ENCODE measurements around the gene STAG1. TPM values are rescaled to one million over a fixed set of nuclear protein-coding genes. Genes with fewer than 3 reads are reported as not detected.

Gene STAG1
- total and polyA plus RNA-seq, 2 of the 13 experiments (the other 11 are each of a cell fraction or from before 2014, with no cell fraction given): 6.2 to 25.9 TPM

DNA sequence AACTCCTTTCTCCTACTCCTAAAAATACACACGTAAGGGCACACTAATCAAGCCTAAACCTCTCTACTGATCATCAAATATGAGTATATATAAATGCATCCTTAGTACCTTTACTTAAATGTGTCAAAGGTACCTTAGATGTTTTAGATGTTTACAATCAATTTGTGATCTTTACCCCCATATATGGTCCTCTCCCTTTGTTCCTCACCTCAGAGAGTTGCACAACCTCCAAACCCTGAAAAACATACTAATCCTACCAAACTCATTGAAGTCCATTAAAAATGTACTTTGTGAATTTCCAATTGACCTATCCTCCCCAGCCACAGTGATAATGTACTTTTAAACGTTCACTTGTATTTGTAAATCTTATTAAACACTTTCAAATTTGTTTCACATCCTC is 249.1 kb downstream of the STAG1 start (continued):
- TF ChIP-seq ZNF83 (CRISPR knock-in tag; IDR thresholded peaks at IDR 0.05; ENCODE audit: borderline replicate concordance) (no peak), KAT2B (IDR thresholded peaks at IDR 0.05; ENCODE audit: borderline replicate concordance, low read depth, low read length) (no peak), ZNF709 (CRISPR knock-in tag; IDR thresholded peaks at IDR 0.05) (no peak), ATF7-NPFF (CRISPR knock-in tag; IDR thresholded peaks at IDR 0.05; ENCODE audit: low read depth) (no peak), HNF4A (CRISPR knock-in tag; IDR thresholded peaks at IDR 0.05) (peak; percentile 57; the same call in 1 of the 2 replicates), NR2C2 (CRISPR knock-in tag; IDR thresholded peaks at IDR 0.05; ENCODE audit: borderline replicate concordance) (no peak), PRDM10 (CRISPR knock-in tag; IDR thresholded peaks at IDR 0.05; ENCODE audit: low read depth) (no peak), EZH2 (conservative IDR thresholded peaks at IDR 0.05; ENCODE audit: low read depth, low read length) (no peak), ZNF563 (CRISPR knock-in tag; IDR thresholded peaks at IDR 0.05) (no peak), KDM3A (CRISPR knock-in tag; IDR thresholded peaks at IDR 0.05; ENCODE audit: low read depth) (no peak), ZNF33B (CRISPR knock-in tag; IDR thresholded peaks at IDR 0.05) (no peak), ZKSCAN1 (IDR thresholded peaks at IDR 0.05; ENCODE audit: low read length) (no peak), ZNF343 (CRISPR knock-in tag; IDR thresholded peaks at IDR 0.05) (no peak), EHMT2 (IDR thresholded peaks at IDR 0.05; ENCODE audit: borderline replicate concordance, low read depth, low read length) (no peak), ZNF451 (CRISPR knock-in tag; IDR thresholded peaks at IDR 0.05) (no peak), NFE2 (CRISPR knock-in tag; IDR thresholded peaks at IDR 0.05) (no peak), NFKBIZ (CRISPR knock-in tag; IDR thresholded peaks at IDR 0.05) (no peak), ZNF567 (CRISPR knock-in tag; IDR thresholded peaks at IDR 0.05; ENCODE audit: borderline replicate concordance) (no peak), CEBPB (IDR thresholded peaks at IDR 0.05; ENCODE audit: borderline replicate concordance, low read depth, low read length) (peak; percentile 85), HNF4G (IDR thresholded peaks at IDR 0.05; ENCODE audit: borderline replicate concordance, low read depth, low read length) (no peak), HNF4G (CRISPR knock-in tag; IDR thresholded peaks at IDR 0.05; ENCODE audit: borderline replicate concordance, low read depth) (no peak), TRIM24 (CRISPR knock-in tag; IDR thresholded peaks at IDR 0.05) (no peak), HDAC6 (IDR thresholded peaks at IDR 0.05; ENCODE audit: low read depth, low read length) (no peak)
- TF ChIP-seq, protein P1, sequence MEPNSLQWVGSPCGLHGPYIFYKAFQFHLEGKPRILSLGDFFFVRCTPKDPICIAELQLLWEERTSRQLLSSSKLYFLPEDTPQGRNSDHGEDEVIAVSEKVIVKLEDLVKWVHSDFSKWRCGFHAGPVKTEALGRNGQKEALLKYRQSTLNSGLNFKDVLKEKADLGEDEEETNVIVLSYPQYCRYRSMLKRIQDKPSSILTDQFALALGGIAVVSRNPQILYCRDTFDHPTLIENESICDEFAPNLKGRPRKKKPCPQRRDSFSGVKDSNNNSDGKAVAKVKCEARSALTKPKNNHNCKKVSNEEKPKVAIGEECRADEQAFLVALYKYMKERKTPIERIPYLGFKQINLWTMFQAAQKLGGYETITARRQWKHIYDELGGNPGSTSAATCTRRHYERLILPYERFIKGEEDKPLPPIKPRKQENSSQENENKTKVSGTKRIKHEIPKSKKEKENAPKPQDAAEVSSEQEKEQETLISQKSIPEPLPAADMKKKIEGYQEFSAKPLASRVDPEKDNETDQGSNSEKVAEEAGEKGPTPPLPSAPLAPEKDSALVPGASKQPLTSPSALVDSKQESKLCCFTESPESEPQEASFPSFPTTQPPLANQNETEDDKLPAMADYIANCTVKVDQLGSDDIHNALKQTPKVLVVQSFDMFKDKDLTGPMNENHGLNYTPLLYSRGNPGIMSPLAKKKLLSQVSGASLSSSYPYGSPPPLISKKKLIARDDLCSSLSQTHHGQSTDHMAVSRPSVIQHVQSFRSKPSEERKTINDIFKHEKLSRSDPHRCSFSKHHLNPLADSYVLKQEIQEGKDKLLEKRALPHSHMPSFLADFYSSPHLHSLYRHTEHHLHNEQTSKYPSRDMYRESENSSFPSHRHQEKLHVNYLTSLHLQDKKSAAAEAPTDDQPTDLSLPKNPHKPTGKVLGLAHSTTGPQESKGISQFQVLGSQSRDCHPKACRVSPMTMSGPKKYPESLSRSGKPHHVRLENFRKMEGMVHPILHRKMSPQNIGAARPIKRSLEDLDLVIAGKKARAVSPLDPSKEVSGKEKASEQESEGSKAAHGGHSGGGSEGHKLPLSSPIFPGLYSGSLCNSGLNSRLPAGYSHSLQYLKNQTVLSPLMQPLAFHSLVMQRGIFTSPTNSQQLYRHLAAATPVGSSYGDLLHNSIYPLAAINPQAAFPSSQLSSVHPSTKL (CRISPR knock-in tag; IDR thresholded peaks at IDR 0.05): peak; percentile 61; the same call in 1 of the 2 replicates

All from HepG2 (cell line).